ENCODE data around the gene PLP2.

The PLP2 gene

DNA sequence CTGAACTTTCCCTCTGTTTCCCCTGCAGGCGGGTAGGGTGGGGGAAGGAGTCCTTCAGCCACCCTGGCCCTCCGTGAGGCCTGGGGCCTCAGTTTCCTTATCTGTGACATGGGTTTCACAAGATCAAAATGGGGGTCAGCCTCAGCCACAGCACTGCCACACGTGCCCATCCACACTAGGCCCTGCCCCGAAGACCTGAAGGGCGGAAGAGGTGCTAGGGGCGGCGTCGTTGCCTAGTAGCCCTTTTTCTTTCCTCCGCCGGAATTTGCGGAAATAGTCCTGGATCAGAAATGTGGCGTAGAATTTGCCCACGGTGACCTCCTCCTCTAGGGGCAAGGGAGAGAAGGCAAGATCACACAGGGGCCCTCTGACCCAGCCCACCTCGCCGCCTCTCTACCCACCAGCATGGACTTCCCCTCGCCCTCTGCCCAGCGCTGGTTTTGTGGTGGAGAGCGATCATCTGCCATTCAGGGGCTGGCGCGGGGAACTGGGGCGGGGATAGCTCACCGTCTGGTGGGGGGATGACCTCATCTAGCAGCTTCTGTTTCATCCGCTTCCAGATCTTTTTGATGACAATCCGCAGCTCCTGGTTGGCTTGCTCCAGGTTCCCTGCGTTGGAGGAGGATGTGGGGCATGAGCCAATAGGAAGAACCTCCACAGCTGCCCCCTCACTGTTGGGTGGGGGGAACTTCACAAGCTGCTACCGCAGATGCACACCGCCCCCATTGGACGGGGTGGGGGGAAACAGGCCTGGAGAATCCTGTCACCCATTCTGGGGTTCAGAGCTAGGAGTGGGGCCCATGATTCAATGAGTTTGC, 37.9 kb downstream of the PLP2 start:
- DNase-seq (ENCODE audit: low read depth): no peak

DNA sequence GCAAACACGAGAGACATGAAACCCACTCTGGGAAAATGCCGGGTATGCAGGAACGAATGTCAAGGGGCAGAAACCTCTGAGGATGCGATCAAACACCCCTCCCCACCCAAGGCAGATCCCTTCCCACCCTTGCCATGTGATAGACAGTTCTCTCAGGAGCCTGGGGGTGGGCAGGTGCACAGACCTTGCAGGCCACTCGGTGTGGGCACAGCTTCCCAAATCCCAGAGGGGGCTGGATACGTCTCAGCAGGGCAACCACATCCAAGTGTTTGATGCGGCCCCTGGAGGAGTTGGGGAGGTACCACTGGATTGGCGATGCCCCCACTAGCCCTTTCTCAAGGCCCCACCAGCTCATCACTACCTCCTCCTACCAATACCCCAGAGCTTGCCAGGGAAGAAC, 38.7 kb downstream of the PLP2 start:
- DNase-seq (ENCODE audit: low read depth): no peak

DNA sequence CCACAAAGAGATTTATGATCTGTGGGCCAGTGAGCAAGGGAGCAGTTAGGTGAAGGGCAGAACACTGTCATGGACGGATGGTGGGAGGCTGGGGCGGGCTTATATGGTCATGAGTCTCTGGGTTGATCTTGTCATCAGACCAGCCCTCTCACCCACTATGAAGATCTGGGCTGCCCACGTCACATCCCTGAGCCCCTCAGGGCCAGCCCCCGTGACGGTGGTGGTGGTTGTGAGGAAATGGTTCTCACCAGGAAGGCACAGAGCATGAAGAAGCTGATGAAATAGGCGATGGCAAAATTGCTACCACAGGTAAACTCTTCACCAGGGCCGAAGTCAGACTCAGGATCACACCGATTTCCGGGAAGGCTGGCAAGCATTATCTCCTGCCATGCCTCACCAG, 39.4 kb downstream of the PLP2 start:
- DNase-seq (ENCODE audit: low read depth): no peak

DNA sequence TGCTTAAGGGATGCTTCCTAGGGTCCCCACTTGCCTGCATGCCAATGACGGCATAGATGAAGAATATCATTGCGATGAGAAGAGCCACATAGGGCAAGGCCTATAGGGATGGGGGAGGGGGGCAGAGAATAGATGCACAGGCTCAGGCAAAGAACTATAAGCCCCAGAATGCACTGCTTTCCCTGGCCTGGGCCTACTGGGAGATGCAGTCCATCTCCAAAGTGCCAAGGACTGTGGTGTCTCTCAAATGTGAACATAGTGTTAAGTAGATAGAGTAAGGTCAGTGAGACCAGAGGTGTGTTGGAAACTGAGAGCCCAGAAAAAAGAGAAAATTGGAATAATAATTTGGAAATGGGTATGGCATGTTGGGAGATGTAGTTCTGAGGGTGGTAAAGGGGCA, 40.5 kb downstream of the PLP2 start:
- DNase-seq (ENCODE audit: low read depth): no peak

DNA sequence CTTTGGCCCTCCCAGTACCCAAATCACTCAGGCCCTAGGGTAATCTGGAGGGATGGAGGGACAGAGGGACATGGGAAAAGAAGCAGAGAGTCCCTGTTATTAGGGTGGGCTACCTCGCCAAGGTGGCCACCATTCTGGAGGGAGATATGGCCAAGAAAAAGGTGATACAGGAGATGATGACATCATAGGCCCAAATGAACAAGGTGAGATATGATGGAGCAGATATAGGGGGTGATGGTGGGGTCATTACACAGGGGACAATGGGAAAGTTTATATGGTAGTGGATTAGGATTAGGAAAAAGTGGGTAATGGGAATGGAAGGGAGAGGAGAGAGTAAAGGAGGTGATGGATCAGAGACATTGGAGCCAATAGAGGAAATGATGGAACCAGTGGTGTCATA, 41.2 kb downstream of the PLP2 start:
- no peak for DNase-seq (ENCODE audit: low read depth)

DNA sequence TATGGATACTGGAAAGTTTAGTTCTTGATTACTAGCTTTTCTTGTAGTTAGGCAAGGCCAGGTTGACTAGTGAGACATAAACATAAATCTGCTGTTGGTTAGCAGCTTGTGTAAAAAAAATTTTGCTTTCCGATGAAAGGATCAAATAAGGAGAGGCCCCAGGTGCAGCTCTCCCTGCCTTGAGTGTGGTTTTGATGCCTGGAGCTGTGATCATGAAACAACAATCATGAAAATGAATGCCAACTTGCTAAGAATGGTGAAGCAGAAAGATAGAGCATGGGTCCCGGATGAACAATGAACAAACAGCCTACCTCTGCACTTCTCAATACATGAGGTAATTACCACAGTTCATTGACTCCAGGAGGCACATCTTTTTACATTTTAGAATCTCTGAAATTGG, 42.7 kb downstream of the PLP2 start:
- no peak for DNase-seq (ENCODE audit: low read depth)

DNA sequence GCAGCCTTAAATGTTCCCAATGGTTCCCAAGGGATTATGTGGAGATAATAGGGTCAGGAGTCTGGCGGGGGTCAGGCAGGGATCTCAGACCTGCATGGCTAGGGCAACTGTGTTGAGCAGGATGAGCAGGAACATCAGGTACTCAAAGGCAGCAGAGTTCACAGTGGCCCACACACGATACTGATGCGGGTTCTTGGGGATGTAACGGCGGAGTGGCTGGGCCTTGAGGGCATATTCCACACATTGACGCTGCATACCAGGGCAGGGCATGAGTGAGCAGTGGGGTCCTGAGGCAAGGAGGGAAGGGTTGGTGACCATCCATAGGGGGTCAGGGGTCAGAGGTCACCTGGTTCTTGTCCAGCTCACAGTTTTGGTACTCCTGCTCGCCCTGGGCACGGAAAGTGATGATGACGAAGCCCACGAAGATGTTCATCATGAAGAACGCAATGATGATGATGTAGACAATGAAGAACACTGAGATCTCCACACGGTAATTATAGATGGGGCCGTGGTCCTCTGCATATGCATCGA, 43.4 kb downstream of the PLP2 start:
- DNase-seq (ENCODE audit: low read depth): no peak

DNA sequence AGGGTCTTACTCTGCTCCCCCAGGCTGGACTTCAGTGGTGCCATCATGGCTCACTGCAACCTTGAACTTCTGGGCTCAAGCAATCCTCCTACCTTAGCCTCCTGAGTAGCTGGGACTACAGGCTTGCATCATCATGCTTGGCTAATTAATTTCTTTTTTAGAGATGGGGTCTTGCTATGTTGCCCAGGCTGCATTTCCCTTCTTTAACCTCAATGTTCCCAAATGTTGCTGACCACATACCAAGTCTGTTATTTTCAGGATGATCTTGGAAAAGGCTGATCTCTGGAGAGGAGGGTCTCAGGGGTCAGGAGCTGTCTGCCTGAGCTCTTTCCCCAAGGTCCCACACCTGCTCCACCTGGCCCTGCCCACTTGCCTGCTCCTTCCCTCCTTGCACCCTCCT, 48.4 kb downstream of the PLP2 start:
- DNase-seq (ENCODE audit: low read depth): no peak

DNA sequence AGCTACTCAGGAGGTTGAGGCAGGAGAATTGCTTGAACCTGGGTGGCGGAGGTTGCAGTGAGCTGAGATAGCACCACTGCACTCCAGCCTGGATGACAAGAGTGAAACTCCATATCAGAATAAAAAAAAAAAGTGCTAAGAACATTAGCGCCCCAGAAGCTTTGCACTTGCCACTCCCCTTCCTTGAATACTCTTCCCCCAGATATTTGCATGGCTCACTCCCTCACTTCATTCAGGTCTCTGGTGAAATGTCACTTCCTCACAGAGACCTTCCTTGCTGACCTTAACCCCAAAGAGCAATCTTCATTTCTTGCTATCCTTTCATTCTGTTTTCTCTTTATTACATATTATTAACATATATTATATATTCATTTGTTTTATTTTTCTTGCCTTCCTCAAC, 50.2 kb downstream of the PLP2 start:
- DNase-seq (ENCODE audit: low read depth): no peak

Measured in stromal cell of bone marrow (primary cell).